Stimulated activated naive B cell treated with anti-CD40 and anti-IgM and Interleukin-4, amounts not matched to agents 10 μg/mL and 1 μg/mL and 100 μg/mL, for 72 hours (primary cell): ENCODE measurements around the gene PTTG1IP.

Experiments used
- ATAC-seq, 2 donors: fragments of 150-1000 bp; cut with Tn5 transposase; replicated peaks; 2 replicates each; pipeline ENCODE4 v1.10.0; 2021; ENCODE audit warnings: moderate library complexity in 1 of 2
- DNase-seq: peaks from one replicate; pipeline ENCODE4 v3.0.0; 2021
- H3K27ac Mint-ChIP-seq: one replicate; pipeline ENCODE4 v1.8.0; 2022; ENCODE audit warnings: mild to moderate bottlenecking, mixed read lengths
- H3K27me3 Mint-ChIP-seq, 2 donors: one replicate each; pipeline ENCODE4 v1.8.0; 2022; ENCODE audit warnings: mixed read lengths in 2 of 2
- H3K36me3 Mint-ChIP-seq, 2 donors: one replicate each; pipeline ENCODE4 v1.8.0; 2022; ENCODE audit warnings: mixed read lengths in 2 of 2, mild to moderate bottlenecking in 1 of 2
- H3K4me1 Mint-ChIP-seq, 2 donors: one replicate each; pipeline ENCODE4 v1.8.0; 2022; ENCODE audit warnings: mixed read lengths in 2 of 2, mild to moderate bottlenecking in 1 of 2
- H3K4me3 Mint-ChIP-seq, 2 donors: one replicate each; pipeline ENCODE4 v1.8.0; 2022; ENCODE audit warnings: mild to moderate bottlenecking in 2 of 2, mixed read lengths in 2 of 2, moderate library complexity in 1 of 2
- H3K9me3 Mint-ChIP-seq, 2 donors: one replicate each; pipeline ENCODE4 v1.8.0; 2022; ENCODE audit warnings: mixed read lengths in 2 of 2, mild to moderate bottlenecking in 1 of 2

Gene PTTG1IP

GRCh38 chr21:44858791-44859190, 14.7 kb downstream of the PTTG1IP start:
- Mint-ChIP-seq H3K4me3 (no peak overlapping the region), H3K9me3 (no peaks in the 10 kb centered on the region), H3K4me1 (peaks cover 9 to 27% of the 10 kb centered on the region in 2 donors), H3K27ac (no peak overlapping the region), H3K36me3 (peaks cover 45 to 62% of the 10 kb centered on the region in 2 donors), H3K27me3 (no peaks in the 10 kb centered on the region)
- ATAC-seq = no peak
- no peak for DNase-seq

- no peak overlapping the region for H3K27ac Mint-ChIP-seq
- peaks cover 11 to 22% of the 10 kb centered on the region in 2 donors for H3K4me1 Mint-ChIP-seq
- H3K36me3 Mint-ChIP-seq = peaks cover 46 to 62% of the 10 kb centered on the region in 2 donors
- no peaks in the 10 kb centered on the region for H3K27me3 Mint-ChIP-seq
- no peak for ATAC-seq
- no peak for DNase-seq
- H3K9me3 Mint-ChIP-seq = no peaks in the 10 kb centered on the region
- H3K4me3 Mint-ChIP-seq = no peak overlapping the region
Measured at GRCh38 chr21:44858291-44858690, 15.2 kb downstream of the PTTG1IP start.

GRCh38 chr21:44857127-44857892, 16.2 kb downstream of the PTTG1IP start:
- Mint-ChIP-seq H3K27me3 (no peaks in the 10 kb centered on the region), H3K9me3 (no peaks in the 10 kb centered on the region), H3K4me3 (no peak overlapping the region), H3K36me3 (peaks cover 47 to 66% of the 10 kb centered on the region in 2 donors), H3K27ac (no peak overlapping the region), H3K4me1 (peaks cover 11 to 21% of the 10 kb centered on the region in 2 donors)
- DNase-seq = no peak
- no peak for ATAC-seq

- Mint-ChIP-seq H3K9me3 (no peaks in the 10 kb centered on the region), H3K27me3 (no peaks in the 10 kb centered on the region), H3K36me3 (peaks cover 38 to 59% of the 10 kb centered on the region in 2 donors), H3K27ac (no peak overlapping the region), H3K4me3 (no peak overlapping the region), H3K4me1 (peaks cover 5 to 14% of the 10 kb centered on the region in 2 donors)
- DNase-seq (no peak), ATAC-seq (no peak)
Measured at GRCh38 chr21:44856131-44856530, 17.4 kb downstream of the PTTG1IP start.

GRCh38 chr21:44855572-44855971, 17.9 kb downstream of the PTTG1IP start:
- ATAC-seq (no peak), DNase-seq (no peak)
- Mint-ChIP-seq H3K4me1 (peaks cover 5 to 8% of the 10 kb centered on the region in 2 donors), H3K27me3 (no peaks in the 10 kb centered on the region), H3K9me3 (no peaks in the 10 kb centered on the region), H3K36me3 (peaks cover 41 to 58% of the 10 kb centered on the region in 2 donors), H3K4me3 (no peak overlapping the region), H3K27ac (no peak overlapping the region)

GRCh38 chr21:44854664-44855446, 18.6 kb downstream of the PTTG1IP start:
- Mint-ChIP-seq H3K4me3 (no peak overlapping the region), H3K27ac (peak overlapping the region; percentile 25), H3K9me3 (no peaks in the 10 kb centered on the region), H3K4me1 (peaks cover 5% of the 10 kb centered on the region in 2 donors), H3K36me3 (peaks cover 37 to 55% of the 10 kb centered on the region in 2 donors), H3K27me3 (no peaks in the 10 kb centered on the region)
- ATAC-seq (peak in 1 of 2 donors; percentile 27), DNase-seq (no peak)

GRCh38 chr21:44854391-44854663, 19.2 kb downstream of the PTTG1IP start:
- Mint-ChIP-seq H3K36me3 (peaks cover 37 to 56% of the 10 kb centered on the region in 2 donors), H3K4me1 (peaks cover 5% of the 10 kb centered on the region in 2 donors), H3K4me3 (no peak overlapping the region), H3K27me3 (no peaks in the 10 kb centered on the region), H3K27ac (no peak overlapping the region), H3K9me3 (no peaks in the 10 kb centered on the region)
- ATAC-seq (no peak), DNase-seq (no peak)

GRCh38 chr21:44853601-44854390, 19.7 kb downstream of the PTTG1IP start:
- H3K9me3 Mint-ChIP-seq = no peaks in the 10 kb centered on the region
- peaks cover 40 to 55% of the 10 kb centered on the region in 2 donors for H3K36me3 Mint-ChIP-seq
- no peak overlapping the region for H3K4me3 Mint-ChIP-seq
- H3K4me1 Mint-ChIP-seq = peaks cover 5% of the 10 kb centered on the region in 2 donors
- no peaks in the 10 kb centered on the region for H3K27me3 Mint-ChIP-seq
- no peak for DNase-seq
- ATAC-seq = no peak
- no peak overlapping the region for H3K27ac Mint-ChIP-seq

GRCh38 chr21:44850905-44851657, 22.4 kb downstream of the PTTG1IP start:
- no peak overlapping the region for H3K27ac Mint-ChIP-seq
- ATAC-seq = no peak
- no peak for DNase-seq
- H3K4me1 Mint-ChIP-seq = peaks cover 10 to 19% of the 10 kb centered on the region in 2 donors
- H3K36me3 Mint-ChIP-seq = peaks cover 34 to 50% of the 10 kb centered on the region in 2 donors
- no peak overlapping the region for H3K4me3 Mint-ChIP-seq
- H3K27me3 Mint-ChIP-seq = no peaks in the 10 kb centered on the region
- no peaks in the 10 kb centered on the region for H3K9me3 Mint-ChIP-seq

GRCh38 chr21:44850208-44850800, 23.2 kb downstream of the PTTG1IP start:
- Mint-ChIP-seq H3K27me3 (peaks cover 0 to 3% of the 10 kb centered on the region in 2 donors), H3K36me3 (peaks cover 30 to 47% of the 10 kb centered on the region in 2 donors), H3K4me1 (peaks cover 13 to 24% of the 10 kb centered on the region in 2 donors), H3K9me3 (no peaks in the 10 kb centered on the region), H3K27ac (no peak overlapping the region), H3K4me3 (no peak overlapping the region)
- no peak for DNase-seq
- no peak for ATAC-seq

GRCh38 chr21:44849616-44850130, 23.8 kb downstream of the PTTG1IP start:
- no peak for DNase-seq
- ATAC-seq = no peak
- Mint-ChIP-seq H3K9me3 (no peaks in the 10 kb centered on the region), H3K27me3 (peaks cover 2 to 8% of the 10 kb centered on the region in 2 donors), H3K4me3 (no peak overlapping the region), H3K36me3 (peaks cover 25 to 41% of the 10 kb centered on the region in 2 donors), H3K27ac (no peak overlapping the region), H3K4me1 (peaks cover 13 to 24% of the 10 kb centered on the region in 2 donors)

GRCh38 chr21:44848821-44849521, 24.5 kb downstream of the PTTG1IP start:
- H3K4me1 Mint-ChIP-seq = peaks cover 10 to 24% of the 10 kb centered on the region in 2 donors
- no peak overlapping the region for H3K27ac Mint-ChIP-seq
- peaks cover 8 to 15% of the 10 kb centered on the region in 2 donors for H3K27me3 Mint-ChIP-seq
- H3K9me3 Mint-ChIP-seq = no peaks in the 10 kb centered on the region
- no peak for DNase-seq
- H3K4me3 Mint-ChIP-seq = no peak overlapping the region
- no peak for ATAC-seq
- peaks cover 18 to 34% of the 10 kb centered on the region in 2 donors for H3K36me3 Mint-ChIP-seq
